GM12891 (cell line): ENCODE data around the gene SCN1B.

Experiments used
- DNase-seq: peaks from one replicate; pipeline ENCODE4 v3.0.0; 2011; ENCODE audit warnings: low spot score; ENCODE audit not compliant: insufficient read length
- FAIRE-seq: peaks from 2 replicates; lab custom pipeline; 2011; peaks lifted over from hg19 to GRCh38; lab: Jason Lieb, UNC
- PAX5 ChIP-seq: IDR thresholded peaks from 2 replicates; pipeline ENCODE4 v1.6.1; 2011; ENCODE audit warnings: low read length, moderate library complexity, mild to moderate bottlenecking; ENCODE audit not compliant: insufficient read depth, severe bottlenecking
- POLR2A ChIP-seq: IDR thresholded peaks from 2 replicates; pipeline ENCODE4 v1.6.1; 2011; ENCODE audit warnings: low read depth, low read length, control low read depth
- POLR2AphosphoS5 ChIP-seq: IDR thresholded peaks from 2 replicates; pipeline ENCODE4 v1.6.1; 2011; ENCODE audit warnings: low read depth, low read length, control low read depth
- POU2F2 ChIP-seq: IDR thresholded peaks from 2 replicates; pipeline ENCODE4 v1.6.1; 2011; ENCODE audit warnings: low read depth, mild to moderate bottlenecking, control low read depth, low read length, moderate library complexity
- SPI1 ChIP-seq: IDR thresholded peaks from 2 replicates; pipeline ENCODE4 v1.6.1; 2011; ENCODE audit warnings: low read depth, low read length, control low read depth
- TAF1 ChIP-seq: IDR thresholded peaks from 2 replicates; pipeline ENCODE4 v1.6.1; 2011; ENCODE audit warnings: low read depth, low read length, control low read depth

Gene SCN1B

DNA sequence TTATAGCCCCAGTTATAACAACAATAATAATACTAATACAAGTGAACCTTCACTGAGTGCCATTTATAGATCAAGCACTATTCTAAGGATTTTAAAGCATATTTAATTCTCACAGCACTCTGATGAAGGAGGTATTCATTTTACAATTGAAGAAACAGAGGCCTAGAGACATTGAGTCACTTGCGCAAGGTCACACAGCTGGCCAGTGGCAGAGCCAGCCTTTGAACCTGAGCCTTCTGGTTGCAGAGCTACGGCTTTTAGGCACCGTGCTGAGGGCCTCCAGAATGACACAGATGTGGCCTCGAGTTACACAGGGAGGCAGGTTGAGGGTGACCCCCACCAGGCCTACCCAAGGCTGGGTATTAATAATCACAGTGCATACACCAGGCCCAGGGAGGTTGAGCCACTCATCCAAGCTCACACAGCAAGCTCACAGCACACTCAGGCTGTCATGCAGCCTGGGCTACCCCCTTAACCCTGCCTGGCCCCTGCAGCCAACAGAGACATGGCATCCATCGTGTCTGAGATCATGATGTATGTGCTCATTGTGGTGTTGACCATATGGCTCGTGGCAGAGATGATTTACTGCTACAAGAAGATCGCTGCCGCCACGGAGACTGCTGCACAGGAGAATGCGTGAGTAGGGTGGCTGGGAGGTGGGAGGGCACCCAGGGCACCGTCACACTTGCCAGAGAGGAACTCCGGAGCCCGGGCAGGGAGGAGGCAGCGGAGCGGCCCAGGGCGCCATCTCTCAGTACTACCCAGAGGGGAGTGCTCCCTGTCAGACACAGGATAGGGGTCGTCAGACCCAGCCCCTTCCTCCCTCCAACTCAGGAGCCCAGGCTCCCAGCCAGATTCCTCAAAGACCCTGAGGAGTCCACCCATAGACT lies 8.6 kb downstream of the SCN1B start:
- FAIRE-seq (peak; percentile 84), DNase-seq (no peak)
- TF ChIP-seq POU2F2 (no peak), SPI1 (no peak), POLR2A (no peak), TAF1 (no peak), PAX5 (no peak), POLR2AphosphoS5 (no peak)

DNA sequence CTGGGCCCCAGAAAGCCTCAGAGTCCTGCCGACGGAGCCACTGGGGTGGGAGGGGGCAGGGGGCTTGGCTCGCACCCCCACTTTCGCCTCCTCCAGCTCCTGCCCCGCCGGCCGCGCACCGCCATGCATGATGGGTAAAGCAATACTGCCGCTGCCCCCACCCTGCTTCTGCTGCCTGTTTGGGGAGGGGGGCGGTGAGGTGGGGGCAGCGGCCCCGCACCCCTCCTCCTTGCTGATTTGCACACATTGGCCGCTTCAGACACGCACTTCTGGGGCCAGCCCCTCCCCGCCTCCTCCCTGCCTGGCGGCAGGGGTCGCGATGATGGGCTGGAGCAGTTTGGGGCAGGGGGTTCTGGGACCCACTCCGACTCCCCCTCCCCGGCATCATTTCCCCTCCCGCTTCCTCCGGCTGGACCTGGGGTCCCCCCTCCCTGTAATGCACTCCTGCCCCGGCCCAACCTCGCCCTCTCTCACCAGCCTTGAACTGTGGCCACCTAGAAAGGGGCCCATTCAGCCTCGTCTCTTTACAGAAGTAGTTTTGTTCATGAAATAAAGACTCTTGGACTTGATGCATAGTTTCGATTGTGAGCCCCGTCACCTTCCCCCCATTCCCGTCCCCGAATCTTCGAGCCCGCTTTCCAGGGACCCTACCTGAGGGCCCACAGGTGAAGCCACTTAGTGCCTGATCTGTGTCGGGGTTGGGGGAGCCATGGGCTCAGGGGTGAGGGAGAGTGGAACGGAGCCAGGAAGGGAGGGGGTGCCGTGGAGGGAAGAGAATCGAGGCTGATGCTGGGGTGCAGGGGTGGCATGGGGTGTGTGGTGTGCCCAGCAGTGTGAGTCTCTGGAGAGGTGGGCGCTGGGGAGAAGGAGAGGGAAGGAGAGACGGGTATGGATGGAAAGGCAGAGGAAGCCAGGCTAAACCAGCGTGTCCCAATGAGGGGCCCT lies 9.9 kb downstream of the SCN1B start:
- DNase-seq (no peak), FAIRE-seq (no peak)
- TF ChIP-seq POU2F2, result no peak
- no peak for TF ChIP-seq TAF1
- TF ChIP-seq POLR2A, result no peak
- no peak for TF ChIP-seq POLR2AphosphoS5
- TF ChIP-seq PAX5, result no peak
- no peak for TF ChIP-seq SPI1

DNA sequence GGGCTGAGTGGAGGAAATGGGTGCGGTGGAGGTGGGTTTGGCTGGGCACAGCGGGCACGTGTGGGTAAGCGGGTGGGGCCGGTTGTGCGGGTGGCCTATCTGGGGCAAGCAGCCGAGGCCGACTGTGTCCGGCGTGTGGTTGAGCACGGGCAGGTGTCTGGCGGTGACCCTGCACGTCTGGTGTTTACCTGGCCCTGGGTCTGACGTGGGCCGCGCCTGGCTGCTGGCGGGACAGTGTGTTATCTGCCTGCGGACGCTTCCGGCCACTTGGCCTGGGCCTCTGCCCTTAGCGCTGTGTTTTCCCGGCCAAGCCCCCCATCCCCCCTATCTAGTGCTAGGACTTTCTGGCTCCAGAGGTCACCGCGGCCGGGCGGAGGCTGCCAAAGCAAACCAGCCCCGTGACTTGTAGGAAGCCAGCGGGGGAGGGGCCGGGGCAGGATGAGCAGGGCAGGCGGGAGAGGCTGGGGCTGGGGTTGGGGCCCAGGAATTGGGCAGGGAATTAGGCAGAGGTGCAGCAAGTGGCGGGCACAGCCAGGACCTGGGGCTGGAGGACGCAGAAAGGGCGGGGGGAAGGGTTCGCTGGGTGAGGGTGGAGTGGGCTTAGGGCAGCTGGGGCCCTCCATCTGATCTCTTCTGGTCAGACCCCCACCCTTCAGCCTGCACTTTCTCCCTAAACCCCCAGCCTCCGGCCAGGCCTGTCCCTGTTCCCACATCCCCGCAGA lies 10.7 kb downstream of the SCN1B start:
- TF ChIP-seq SPI1 (no peak), PAX5 (no peak), POU2F2 (no peak), POLR2AphosphoS5 (no peak), TAF1 (no peak), POLR2A (no peak)
- DNase-seq (no peak), FAIRE-seq (peak; percentile 71)

DNA sequence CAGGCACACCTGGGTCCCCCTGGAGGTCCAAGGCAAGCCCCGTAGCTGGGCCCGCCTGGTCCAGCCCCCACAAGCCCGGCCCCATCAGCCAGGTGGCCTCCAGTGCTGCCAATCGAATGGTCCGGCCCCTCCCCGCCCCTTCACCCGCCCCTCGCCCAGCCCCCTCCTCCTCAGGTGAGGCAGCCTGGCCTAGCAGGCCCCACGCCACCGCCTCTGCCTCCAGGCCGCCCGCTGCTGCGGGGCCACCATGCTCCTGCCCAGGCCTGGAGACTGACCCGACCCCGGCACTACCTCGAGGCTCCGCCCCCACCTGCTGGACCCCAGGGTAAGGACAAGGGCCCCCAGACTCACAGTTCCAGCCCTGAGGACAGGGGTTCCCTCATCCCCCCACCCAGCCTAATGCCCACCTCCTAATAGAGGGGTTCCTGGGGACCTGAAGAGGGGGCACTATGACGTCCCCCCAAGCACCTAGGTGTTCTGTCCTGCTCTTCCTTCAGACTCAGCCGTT lies 11.3 kb downstream of the SCN1B start, which contains the start of gene HPN:
TSS of gene HPN (plus strand) at position 174 of the 508 bp plus-strand sequence. CDS start 786 bp downstream, outside the sequence.
- FAIRE-seq (no peak), DNase-seq (no peak)
- no peak for TF ChIP-seq POU2F2
- no peak for TF ChIP-seq PAX5
- no peak for TF ChIP-seq POLR2A
- no peak for TF ChIP-seq SPI1
- no peak for TF ChIP-seq TAF1
- no peak for TF ChIP-seq POLR2AphosphoS5

DNA sequence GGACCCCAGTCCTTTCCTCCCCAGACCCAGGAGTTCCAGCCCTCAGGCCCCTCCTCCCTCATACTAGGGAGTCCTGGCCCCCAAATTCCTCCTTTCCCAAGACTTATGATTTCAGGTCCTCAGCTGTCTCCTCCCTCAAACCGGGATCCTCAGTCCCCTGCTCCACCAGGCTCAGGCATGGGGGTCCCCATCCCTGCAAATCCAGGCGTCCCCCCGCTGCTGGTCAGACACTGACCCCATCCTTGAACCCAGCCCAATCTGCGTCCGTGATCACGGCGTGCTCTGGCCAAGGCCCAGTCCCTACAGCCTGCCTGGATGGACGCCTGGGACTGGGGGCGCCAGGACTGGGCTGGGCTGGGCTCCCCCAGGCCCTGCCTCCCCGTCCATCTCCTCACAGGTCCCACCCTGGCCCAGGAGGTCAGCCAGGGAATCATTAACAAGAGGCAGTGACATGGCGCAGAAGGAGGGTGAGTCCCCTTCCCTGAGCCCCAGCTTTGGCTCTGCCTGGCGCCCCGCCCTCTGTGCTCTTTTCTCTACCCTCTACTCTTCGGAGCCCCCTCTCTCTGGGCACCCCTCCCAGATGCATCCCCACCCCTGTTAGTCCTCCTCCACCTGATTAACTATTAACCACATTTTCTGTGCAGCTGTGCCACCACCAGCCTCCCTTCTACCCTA lies 11.9 kb downstream of the SCN1B start:
- FAIRE-seq (no peak), DNase-seq (no peak)
- TF ChIP-seq TAF1, result no peak
- no peak for TF ChIP-seq SPI1
- no peak for TF ChIP-seq POLR2A
- TF ChIP-seq PAX5, result no peak
- TF ChIP-seq POU2F2, result no peak
- no peak for TF ChIP-seq POLR2AphosphoS5

DNA sequence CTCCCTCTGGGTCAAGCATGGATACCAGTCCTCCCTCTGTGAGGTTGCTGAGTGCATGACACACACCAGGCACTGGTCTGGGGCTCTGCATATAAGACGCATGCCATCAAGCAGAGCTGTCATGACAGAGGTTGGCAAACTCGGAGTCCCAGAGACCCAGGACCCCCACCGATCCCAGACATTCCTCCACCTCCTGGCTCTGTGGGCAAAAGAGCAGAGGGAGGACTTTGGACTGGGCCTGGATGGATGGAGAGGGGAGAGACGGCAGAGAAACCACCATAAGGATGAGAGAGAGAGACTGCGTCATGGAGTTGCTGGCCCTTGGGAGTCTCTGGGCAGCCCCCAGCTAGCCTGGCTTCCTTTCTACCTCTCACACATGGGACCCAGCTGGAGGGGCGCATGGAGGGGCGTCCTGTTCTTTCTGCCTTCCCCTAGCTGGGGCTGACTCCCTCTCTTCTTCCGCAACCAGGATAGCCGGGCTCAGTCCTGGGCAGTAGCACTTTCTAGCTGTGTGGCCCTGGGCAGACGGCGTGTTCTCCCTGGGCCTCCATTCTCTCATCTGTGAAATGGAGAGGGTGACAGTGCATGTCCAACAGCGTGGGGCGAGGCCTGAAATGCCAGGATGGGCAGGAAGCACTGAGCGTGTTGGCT lies 12.8 kb downstream of the SCN1B start:
- FAIRE-seq (no peak), DNase-seq (no peak)
- TF ChIP-seq PAX5 (no peak), SPI1 (no peak), POLR2A (no peak), TAF1 (no peak), POU2F2 (no peak), POLR2AphosphoS5 (no peak)

DNA sequence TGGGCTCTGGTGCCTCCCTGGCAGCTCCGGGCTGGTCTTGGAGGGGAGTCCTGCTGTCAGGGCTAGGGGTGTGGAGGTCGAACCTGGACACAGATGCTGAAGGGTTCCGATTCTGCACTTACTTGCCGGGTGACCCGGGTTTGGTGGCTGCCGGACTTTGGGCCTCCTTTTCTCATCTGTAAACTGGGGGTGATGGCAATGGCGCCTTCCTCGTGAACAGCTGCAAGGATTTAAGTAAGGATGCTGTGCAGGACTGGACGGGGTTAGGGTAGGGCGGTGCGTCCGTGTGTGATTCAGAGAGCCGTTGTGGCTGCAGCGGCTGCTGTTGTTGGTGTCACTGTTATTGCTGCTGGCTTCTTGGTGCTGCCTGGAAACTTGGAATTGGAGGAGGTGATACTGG lies 13.6 kb downstream of the SCN1B start:
- no peak for DNase-seq
- no peak for TF ChIP-seq SPI1
- TF ChIP-seq POLR2AphosphoS5, result no peak
- no peak for TF ChIP-seq POLR2A
- TF ChIP-seq POU2F2, result no peak
- no peak for TF ChIP-seq PAX5
- TF ChIP-seq TAF1, result no peak
- no peak for FAIRE-seq
